Loucy (cell line): ENCODE data around the gene NPAS1.

Source experiments
- H2AFZ ChIP-seq: fragments of 200-600 bp; sonication (generic); 2 replicates; pipeline ENCODE4 v1.6.0; 2016; ENCODE audit warnings: antibody characterized with exemption, mild to moderate bottlenecking, low read length, moderate library complexity
- H3F3A ChIP-seq: fragments of 200-600 bp; 2 replicates; pipeline ENCODE4 v1.6.0; 2016; ENCODE audit warnings: antibody characterized with exemption, low read depth, mild to moderate bottlenecking
- H3K27me3 ChIP-seq: fragments of 200-600 bp; sonication (generic); 2 replicates; pipeline ENCODE4 v1.6.1; 2014; ENCODE audit warnings: low read length, mild to moderate bottlenecking; ENCODE audit not compliant: insufficient read depth, poor library complexity, severe bottlenecking
- H3K36me3 ChIP-seq: fragments of 200-600 bp; sonication (generic); 2 replicates; pipeline ENCODE4 v1.6.1; 2016; ENCODE audit warnings: low read length; ENCODE audit not compliant: insufficient read depth
- H3K4me1 ChIP-seq: fragments of 200-600 bp; sonication (generic); 2 replicates; pipeline ENCODE4 v1.5.1; 2014; ENCODE audit warnings: low read length, mild to moderate bottlenecking; ENCODE audit not compliant: insufficient read depth, poor library complexity, severe bottlenecking
- H3K4me2 ChIP-seq: fragments of 200-600 bp; sonication (generic); 2 replicates; pipeline ENCODE4 v1.6.0; 2014; ENCODE audit warnings: antibody characterized with exemption, low read length, low read depth, mild to moderate bottlenecking; ENCODE audit not compliant: poor library complexity, severe bottlenecking
- H3K4me3 ChIP-seq: fragments of 200-600 bp; sonication (generic); 2 replicates; pipeline ENCODE4 v1.5.1; 2014; ENCODE audit warnings: low read length, mild to moderate bottlenecking, mixed read lengths; ENCODE audit not compliant: poor library complexity, severe bottlenecking
- H3K79me2 ChIP-seq: fragments of 200-600 bp; sonication (generic); 2 replicates; pipeline ENCODE4 v1.6.1; 2014; ENCODE audit warnings: low read length; ENCODE audit not compliant: insufficient read depth
- H3K9ac ChIP-seq: fragments of 200-600 bp; sonication (generic); 2 replicates; pipeline ENCODE4 v1.6.0; 2014; ENCODE audit warnings: mild to moderate bottlenecking, low read depth, low read length, moderate library complexity; ENCODE audit not compliant: poor library complexity, severe bottlenecking
- H3K9me2 ChIP-seq: fragments of 200-600 bp; sonication (generic); replicated peaks from 2 replicates; pipeline ENCODE4 v1.6.1; 2016; ENCODE audit warnings: low read depth, low read length, mixed read lengths
- H3K9me3 ChIP-seq: fragments of 200-600 bp; sonication (generic); 2 replicates; pipeline ENCODE4 v1.6.1; 2014; ENCODE audit warnings: mild to moderate bottlenecking, antibody characterized with exemption, low read length, low read depth; ENCODE audit not compliant: insufficient read depth
- H4K20me1 ChIP-seq: fragments of 200-600 bp; sonication (generic); 2 replicates; pipeline ENCODE4 v1.6.0; 2014; ENCODE audit warnings: antibody characterized with exemption, low read length, mild to moderate bottlenecking; ENCODE audit not compliant: insufficient read depth, poor library complexity, severe bottlenecking
- CTCF ChIP-seq: fragments of 200-600 bp; sonication (generic); conservative IDR thresholded peaks from 2 replicates; pipeline ENCODE4 v1.5.1; 2014; ENCODE audit warnings: mild to moderate bottlenecking, antibody characterized with exemption, low read length
- EZH2phosphoT487 ChIP-seq: fragments of 200-600 bp; IDR thresholded peaks from 2 replicates; pipeline ENCODE4 v1.6.1; 2018; ENCODE audit warnings: antibody characterized with exemption, mild to moderate bottlenecking, moderate library complexity, borderline replicate concordance

NPAS1 gene

DNA sequence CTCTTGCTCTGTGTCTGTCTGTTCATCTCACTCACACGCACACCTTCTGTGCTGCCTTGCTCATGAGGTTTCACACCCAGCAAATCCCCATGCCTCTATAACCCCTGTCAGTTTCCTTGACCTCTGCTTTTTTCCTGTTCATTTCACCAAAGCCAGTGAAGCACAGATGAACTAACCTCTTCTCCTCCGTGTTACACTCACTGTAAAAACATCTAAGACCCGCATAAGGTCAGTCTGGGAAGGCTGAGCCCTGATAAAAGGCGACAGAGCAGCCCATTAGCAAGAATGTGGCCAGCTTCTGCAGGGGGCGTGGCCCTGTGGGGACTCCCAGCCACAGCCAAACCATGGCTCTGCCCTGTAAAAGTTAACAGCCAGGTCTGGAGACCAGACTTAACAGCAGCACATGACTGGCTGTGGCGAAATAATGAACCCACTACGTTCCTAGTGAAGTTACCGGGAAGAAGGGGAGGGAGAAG lies 42.8 kb upstream of the NPAS1 start:
- Histone ChIP-seq H3K4me1 (peaks cover 9% of the 10 kb centered on the region), H3K79me2 (peaks cover 23% of the 10 kb centered on the region; the same call in 1 of the 2 replicates), H3K9me2 (no peaks in the 10 kb centered on the region), H3K4me2 (peak overlapping the region; percentile 14), H3F3A (no peaks in the 10 kb centered on the region), H3K9ac (no peak overlapping the region), H3K27me3 (no peaks in the 10 kb centered on the region), H2AFZ (no peak overlapping the region), H3K4me3 (no peak overlapping the region), H4K20me1 (peaks cover 12% of the 10 kb centered on the region), H3K36me3 (peaks cover 10% of the 10 kb centered on the region; the same call in 1 of the 2 replicates), H3K9me3 (no peaks in the 10 kb centered on the region)
- TF ChIP-seq EZH2phosphoT487 (no peak), CTCF (no peak)

DNA sequence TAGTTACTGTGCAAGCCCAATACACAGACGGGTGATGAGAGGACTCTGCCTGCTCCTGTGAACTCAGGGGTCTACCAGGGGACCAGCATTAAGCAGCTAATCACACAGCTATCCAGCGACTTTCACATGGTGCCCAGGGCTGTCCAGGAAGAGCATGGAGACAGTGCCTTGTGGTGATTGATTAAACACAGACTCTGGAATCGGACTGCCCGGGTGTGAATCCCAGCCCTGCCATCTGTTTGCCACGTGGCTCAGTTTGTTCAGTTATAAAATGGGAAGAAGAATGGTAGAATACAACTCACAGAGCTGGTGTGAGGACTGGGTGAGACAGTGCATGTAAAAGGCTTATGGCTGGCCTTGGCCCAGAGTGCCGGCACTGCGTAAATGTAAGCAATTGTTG lies 42.1 kb upstream of the NPAS1 start:
- Histone ChIP-seq H3K27me3 (no peaks in the 10 kb centered on the region), H2AFZ (no peak overlapping the region), H4K20me1 (peaks cover 12% of the 10 kb centered on the region), H3K9me3 (no peaks in the 10 kb centered on the region), H3F3A (no peaks in the 10 kb centered on the region), H3K36me3 (peaks cover 10% of the 10 kb centered on the region; the same call in 1 of the 2 replicates), H3K9ac (no peak overlapping the region), H3K4me3 (no peak overlapping the region), H3K4me1 (peaks cover 9% of the 10 kb centered on the region), H3K79me2 (peaks cover 23% of the 10 kb centered on the region; the same call in 1 of the 2 replicates), H3K4me2 (no peak overlapping the region), H3K9me2 (no peaks in the 10 kb centered on the region)
- no peak for TF ChIP-seq EZH2phosphoT487
- no peak for TF ChIP-seq CTCF

DNA sequence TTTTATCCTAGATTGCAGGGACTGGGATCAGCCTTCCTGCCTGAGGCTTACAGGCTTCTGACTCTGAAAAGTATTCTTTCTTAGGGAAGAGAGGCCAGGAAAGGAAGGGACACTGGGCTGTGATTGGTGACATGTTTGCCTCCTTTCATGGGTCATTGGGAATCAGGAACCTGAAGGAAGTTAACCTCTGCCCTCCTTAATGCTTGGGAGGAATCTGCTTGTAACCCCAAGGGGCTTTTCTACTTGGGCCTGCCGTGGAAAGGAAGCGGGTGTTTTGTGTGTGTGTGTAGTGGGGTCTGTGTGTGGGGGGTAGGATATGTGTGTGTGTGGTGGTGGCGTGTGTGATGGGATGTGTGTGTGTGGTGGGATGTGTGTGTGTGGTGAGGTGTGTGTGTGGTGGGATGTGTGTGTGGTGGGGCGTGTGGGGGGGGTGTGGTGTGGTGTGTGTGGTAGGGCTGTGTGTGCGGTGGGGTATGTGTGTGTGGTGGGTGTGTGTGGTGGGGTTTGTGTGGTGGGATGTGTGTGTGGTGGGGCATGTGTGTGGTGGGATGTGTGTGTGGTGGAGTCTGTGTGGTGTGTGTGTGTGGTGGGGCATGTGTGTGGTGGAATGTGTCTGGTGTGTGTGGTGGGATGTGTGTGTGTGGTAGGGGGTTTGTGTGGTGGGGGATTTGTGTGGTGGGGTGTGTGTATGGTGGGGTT lies 41.3 kb upstream of the NPAS1 start:
- H3F3A ChIP-seq = no peaks in the 10 kb centered on the region

More for the DNA sequence above, 41.3 kb upstream of the NPAS1 start:
- H3K9me3 ChIP-seq = no peaks in the 10 kb centered on the region
- TF ChIP-seq CTCF (no peak), EZH2phosphoT487 (no peak)
- no peaks in the 10 kb centered on the region for H3K9me2 ChIP-seq
- H3K4me2 ChIP-seq = no peak overlapping the region
- H3K27me3 ChIP-seq = no peaks in the 10 kb centered on the region
- peaks cover 23% of the 10 kb centered on the region; the same call in 1 of the 2 replicates for H3K79me2 ChIP-seq
- H4K20me1 ChIP-seq = peaks cover 12% of the 10 kb centered on the region
- H3K4me3 ChIP-seq = no peak overlapping the region
- peaks cover 9% of the 10 kb centered on the region for H3K4me1 ChIP-seq
- H3K9ac ChIP-seq = no peak overlapping the region
- H3K36me3 ChIP-seq = peaks cover 10% of the 10 kb centered on the region; the same call in 1 of the 2 replicates
- H2AFZ ChIP-seq = no peak overlapping the region
